ENCODE data around the gene G3BP2. TPM values are rescaled to one million over a fixed set of nuclear protein-coding genes. Genes with fewer than 3 reads are reported as not detected.

The G3BP2 gene
- total RNA-seq, 1 donor from 2014 or later = 133 TPM

- TF ChIP-seq CTCF (conservative IDR thresholded peaks at IDR 0.05) = no peak
- no peaks in the 10 kb centered on the region for H3K9me3 Mint-ChIP-seq
- H3K27me3 Mint-ChIP-seq = no peaks in the 10 kb centered on the region
- no peak for DNase-seq (ENCODE audit: extremely low spot score, unreplicated experiment)
- no peak overlapping the region for H3K4me3 Mint-ChIP-seq
- H3K36me3 Mint-ChIP-seq = no peaks in the 10 kb centered on the region
- H3K4me1 Mint-ChIP-seq (ENCODE audit: unreplicated experiment) = no peaks in the 10 kb centered on the region
- H3K27ac Mint-ChIP-seq = no peak overlapping the region
Measured at GRCh38 chr4:75605928-75606327, 67.3 kb downstream of the G3BP2 start.

GRCh38 chr4:75599647-75600046 lies 73.6 kb downstream of the G3BP2 start:
- H3K4me3 Mint-ChIP-seq = no peak overlapping the region
- no peak for TF ChIP-seq CTCF (conservative IDR thresholded peaks at IDR 0.05)
- H3K27ac Mint-ChIP-seq = no peak overlapping the region
- H3K36me3 Mint-ChIP-seq = no peaks in the 10 kb centered on the region
- H3K9me3 Mint-ChIP-seq = no peaks in the 10 kb centered on the region
- no peaks in the 10 kb centered on the region for H3K27me3 Mint-ChIP-seq
- no peaks in the 10 kb centered on the region for H3K4me1 Mint-ChIP-seq (ENCODE audit: unreplicated experiment)
- no peak for DNase-seq (ENCODE audit: extremely low spot score, unreplicated experiment)

GRCh38 chr4:75598390-75598789 lies 74.8 kb downstream of the G3BP2 start:
- no peak overlapping the region for H3K27ac Mint-ChIP-seq
- H3K9me3 Mint-ChIP-seq = no peaks in the 10 kb centered on the region
- no peaks in the 10 kb centered on the region for H3K4me1 Mint-ChIP-seq (ENCODE audit: unreplicated experiment)
- no peak overlapping the region for H3K4me3 Mint-ChIP-seq
- no peak for DNase-seq (ENCODE audit: extremely low spot score, unreplicated experiment)
- no peaks in the 10 kb centered on the region for H3K36me3 Mint-ChIP-seq
- H3K27me3 Mint-ChIP-seq = no peaks in the 10 kb centered on the region
- TF ChIP-seq CTCF (conservative IDR thresholded peaks at IDR 0.05) = no peak

- no peak overlapping the region for H3K27ac Mint-ChIP-seq
- no peaks in the 10 kb centered on the region for H3K27me3 Mint-ChIP-seq
- H3K9me3 Mint-ChIP-seq = no peaks in the 10 kb centered on the region
Measured at GRCh38 chr4:75596061-75596460, 77.2 kb downstream of the G3BP2 start.

GRCh38 chr4:75593393-75593792 lies 79.8 kb downstream of the G3BP2 start:
- no peak for DNase-seq (ENCODE audit: extremely low spot score, unreplicated experiment)
- Mint-ChIP-seq H3K9me3 (no peaks in the 10 kb centered on the region), H3K4me1 (ENCODE audit: unreplicated experiment) (no peaks in the 10 kb centered on the region), H3K27ac (no peak overlapping the region), H3K4me3 (no peak overlapping the region), H3K36me3 (no peaks in the 10 kb centered on the region), H3K27me3 (no peaks in the 10 kb centered on the region)
- no peak for TF ChIP-seq CTCF (conservative IDR thresholded peaks at IDR 0.05)

More at GRCh38 chr4:75596061-75596460, 77.2 kb downstream of the G3BP2 start:
- no peak for DNase-seq (ENCODE audit: extremely low spot score, unreplicated experiment)
- Mint-ChIP-seq H3K4me3 (no peak overlapping the region), H3K4me1 (ENCODE audit: unreplicated experiment) (no peaks in the 10 kb centered on the region), H3K36me3 (no peaks in the 10 kb centered on the region)
- TF ChIP-seq CTCF (conservative IDR thresholded peaks at IDR 0.05) = no peak

Other genes starting within 250 kb of the G3BP2 start
- 31.5 and 35.4 TPM in 2 replicates for gene RCHY1, start 159.0 kb downstream of the G3BP2 start, total RNA-seq (ENCODE audit: low replicate concordance)
- gene THAP6, start 158.9 kb downstream of the G3BP2 start, total RNA-seq (ENCODE audit: low replicate concordance) = 15.1 and 19.1 TPM in 2 replicates
- gene ODAPH, start 117.3 kb downstream of the G3BP2 start, total RNA-seq (ENCODE audit: low replicate concordance) = not detected in 2 replicates
- gene CDKL2, start 42.9 kb downstream of the G3BP2 start, total RNA-seq (ENCODE audit: low replicate concordance) = 0.71 and 2.6 TPM in 2 replicates
- 55.4 and 63.7 TPM in 2 replicates for gene USO1, start 51.2 kb upstream of the G3BP2 start, total RNA-seq (ENCODE audit: low replicate concordance)
- not detected in 2 replicates for gene PPEF2, start 229.0 kb upstream of the G3BP2 start, total RNA-seq (ENCODE audit: low replicate concordance)

Measured in type B pancreatic cell (in vitro differentiated cells).